Esophagus squamous epithelium (tissue), 4 donors: ENCODE measurements around the gene CATSPERZ.

Experiments used
- POLR2A ChIP-seq, 4 donors: fragments of 450-650 bp; IDR thresholded peaks; one replicate each; pipeline ENCODE4 v1.6.1; 2017; ENCODE audit warnings: antibody characterized with exemption in 4 of 4, mild to moderate bottlenecking in 4 of 4, moderate library complexity in 3 of 4
- TF ChIP-seq, protein P1 (sequence below), 6 experiments: fragments of 450-650 bp in 4 of 6; fragments of 200-600 bp in 2 of 6; sonication (generic) in 2 of 6; IDR thresholded peaks; one replicate each; pipeline ENCODE4 v1.5.1; 2016 to 2019; ENCODE audit warnings: antibody characterized with exemption in 6 of 6, mild to moderate bottlenecking in 4 of 6, moderate library complexity in 4 of 6

DNA sequence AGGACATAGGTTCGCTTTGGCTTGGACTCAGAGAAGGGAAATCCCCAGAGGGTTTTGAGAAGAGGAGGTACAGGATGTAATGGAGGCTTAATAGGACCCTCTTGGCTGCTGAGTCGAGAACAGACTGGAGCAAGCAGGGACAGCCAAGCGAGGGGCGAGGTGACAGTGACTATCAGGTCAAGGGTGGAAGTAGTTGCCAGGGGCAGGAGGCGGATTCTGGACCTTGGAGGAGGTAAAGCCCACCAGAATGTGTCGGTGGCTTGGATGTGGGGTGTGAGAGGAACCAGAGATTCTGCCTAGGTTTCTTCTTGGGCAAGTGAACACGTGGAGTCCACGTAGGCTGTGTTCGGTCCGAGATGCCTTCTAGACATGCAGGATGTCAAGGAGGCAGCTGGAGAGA, 12.8 kb downstream of the CATSPERZ start:
- TF ChIP-seq, protein P1, sequence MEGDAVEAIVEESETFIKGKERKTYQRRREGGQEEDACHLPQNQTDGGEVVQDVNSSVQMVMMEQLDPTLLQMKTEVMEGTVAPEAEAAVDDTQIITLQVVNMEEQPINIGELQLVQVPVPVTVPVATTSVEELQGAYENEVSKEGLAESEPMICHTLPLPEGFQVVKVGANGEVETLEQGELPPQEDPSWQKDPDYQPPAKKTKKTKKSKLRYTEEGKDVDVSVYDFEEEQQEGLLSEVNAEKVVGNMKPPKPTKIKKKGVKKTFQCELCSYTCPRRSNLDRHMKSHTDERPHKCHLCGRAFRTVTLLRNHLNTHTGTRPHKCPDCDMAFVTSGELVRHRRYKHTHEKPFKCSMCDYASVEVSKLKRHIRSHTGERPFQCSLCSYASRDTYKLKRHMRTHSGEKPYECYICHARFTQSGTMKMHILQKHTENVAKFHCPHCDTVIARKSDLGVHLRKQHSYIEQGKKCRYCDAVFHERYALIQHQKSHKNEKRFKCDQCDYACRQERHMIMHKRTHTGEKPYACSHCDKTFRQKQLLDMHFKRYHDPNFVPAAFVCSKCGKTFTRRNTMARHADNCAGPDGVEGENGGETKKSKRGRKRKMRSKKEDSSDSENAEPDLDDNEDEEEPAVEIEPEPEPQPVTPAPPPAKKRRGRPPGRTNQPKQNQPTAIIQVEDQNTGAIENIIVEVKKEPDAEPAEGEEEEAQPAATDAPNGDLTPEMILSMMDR (IDR thresholded peaks at IDR 0.05): no peak
- TF ChIP-seq POLR2A (IDR thresholded peaks at IDR 0.05): no peak
